HEK293 (cell line): Measurements from ENCODE around the gene C8G.
A peak's percentile ranks its signal among the peaks of the same experiment; 100 is the strongest.

Source experiments
- KLF8 ChIP-seq: fragments of 450-650 bp; formaldehyde crosslinking; IDR thresholded peaks from 2 replicates; pipeline ENCODE4 v1.5.1; 2016; ENCODE audit warnings: missing biosample characterization, missing genetic modification characterization
- MYNN ChIP-seq: fragments of 450-650 bp; formaldehyde crosslinking; IDR thresholded peaks from 2 replicates; pipeline ENCODE4 v1.5.1; 2016; ENCODE audit warnings: missing biosample characterization, missing genetic modification characterization, borderline replicate concordance
- SP7 ChIP-seq: fragments of 450-650 bp; formaldehyde crosslinking; IDR thresholded peaks from 2 replicates; pipeline ENCODE4 v1.5.1; 2016; ENCODE audit warnings: missing biosample characterization, missing genetic modification characterization
- ZEB2 ChIP-seq: fragments of 450-650 bp; formaldehyde crosslinking; IDR thresholded peaks from 2 replicates; pipeline ENCODE4 v1.5.1; 2016; ENCODE audit warnings: missing biosample characterization, missing genetic modification characterization
- ZFP41 ChIP-seq: fragments of 450-650 bp; formaldehyde crosslinking; IDR thresholded peaks from 2 replicates; pipeline ENCODE4 v1.5.1; 2016; ENCODE audit warnings: missing biosample characterization, missing genetic modification characterization, borderline replicate concordance
- ZNF114 ChIP-seq: fragments of 450-650 bp; formaldehyde crosslinking; IDR thresholded peaks from 2 replicates; pipeline ENCODE4 v1.5.0; 2017; ENCODE audit warnings: missing biosample characterization, missing genetic modification characterization
- ZNF140 ChIP-seq: fragments of 450-650 bp; formaldehyde crosslinking; IDR thresholded peaks from 2 replicates; pipeline ENCODE4 v1.5.1; 2016; ENCODE audit warnings: missing biosample characterization, missing genetic modification characterization
- ZNF202 ChIP-seq: fragments of 450-650 bp; formaldehyde crosslinking; IDR thresholded peaks from 2 replicates; pipeline ENCODE4 v1.5.1; 2016; ENCODE audit warnings: missing biosample characterization, missing genetic modification characterization, borderline replicate concordance
- ZNF214 ChIP-seq: fragments of 450-650 bp; formaldehyde crosslinking; IDR thresholded peaks from 2 replicates; pipeline ENCODE4 v1.5.1; 2017; ENCODE audit warnings: missing biosample characterization, mild to moderate bottlenecking, missing genetic modification characterization, borderline replicate concordance
- ZNF391 ChIP-seq: fragments of 450-650 bp; formaldehyde crosslinking; IDR thresholded peaks from 2 replicates; pipeline ENCODE4 v1.5.1; 2016; ENCODE audit warnings: low read depth, missing biosample characterization, missing genetic modification characterization, borderline replicate concordance
- ZNF394 ChIP-seq: fragments of 450-650 bp; formaldehyde crosslinking; IDR thresholded peaks from 2 replicates; pipeline ENCODE4 v1.5.1; 2016; ENCODE audit warnings: missing biosample characterization, missing genetic modification characterization, mild to moderate bottlenecking, moderate library complexity, borderline replicate concordance
- ZNF426 ChIP-seq: fragments of 450-650 bp; formaldehyde crosslinking; IDR thresholded peaks from 2 replicates; pipeline ENCODE4 v1.5.1; 2017; ENCODE audit warnings: missing biosample characterization, missing genetic modification characterization, mild to moderate bottlenecking, inconsistent platforms, moderate library complexity
- ZNF521 ChIP-seq: fragments of 450-650 bp; formaldehyde crosslinking; IDR thresholded peaks from 2 replicates; pipeline ENCODE4 v1.5.1; 2017; ENCODE audit warnings: missing biosample characterization, mild to moderate bottlenecking, missing genetic modification characterization
- ZNF548 ChIP-seq: fragments of 450-650 bp; formaldehyde crosslinking; IDR thresholded peaks from 2 replicates; pipeline ENCODE4 v1.5.1; 2016; ENCODE audit warnings: missing biosample characterization, missing genetic modification characterization
- ZNF707 ChIP-seq: fragments of 450-650 bp; formaldehyde crosslinking; IDR thresholded peaks from 2 replicates; pipeline ENCODE4 v1.5.1; 2016; ENCODE audit warnings: missing biosample characterization, missing genetic modification characterization
- ZNF76 ChIP-seq: fragments of 450-650 bp; formaldehyde crosslinking; IDR thresholded peaks from 2 replicates; pipeline ENCODE4; 2016; ENCODE audit warnings: low read depth, missing biosample characterization, missing genetic modification characterization, borderline replicate concordance
- TF ChIP-seq, protein P1 (sequence below): fragments of 450-650 bp; formaldehyde crosslinking; IDR thresholded peaks from 2 replicates; pipeline ENCODE4 v1.5.1; 2016; ENCODE audit warnings: missing biosample characterization, missing genetic modification characterization
- TF ChIP-seq, protein P2 (sequence below): fragments of 450-650 bp; formaldehyde crosslinking; IDR thresholded peaks from 2 replicates; pipeline ENCODE4 v1.5.1; 2016; ENCODE audit warnings: missing biosample characterization, missing genetic modification characterization
- TF ChIP-seq, protein P3 (sequence below): fragments of 450-650 bp; formaldehyde crosslinking; IDR thresholded peaks from 2 replicates; pipeline ENCODE4 v1.5.1; 2016; ENCODE audit warnings: missing biosample characterization, missing genetic modification characterization
- TF ChIP-seq, protein P4 (sequence below): fragments of 450-650 bp; formaldehyde crosslinking; IDR thresholded peaks from 2 replicates; pipeline ENCODE4 v1.5.1; 2016; ENCODE audit warnings: missing biosample characterization, missing genetic modification characterization
- TF ChIP-seq, protein P5 (sequence below): fragments of 450-650 bp; formaldehyde crosslinking; IDR thresholded peaks from 2 replicates; pipeline ENCODE4 v1.5.1; 2016; ENCODE audit warnings: missing biosample characterization, missing genetic modification characterization
- TF ChIP-seq, protein P6 (sequence below): fragments of 450-650 bp; formaldehyde crosslinking; IDR thresholded peaks from 2 replicates; pipeline ENCODE4 v1.5.1; 2016; ENCODE audit warnings: missing biosample characterization, missing genetic modification characterization, borderline replicate concordance

The C8G gene

DNA sequence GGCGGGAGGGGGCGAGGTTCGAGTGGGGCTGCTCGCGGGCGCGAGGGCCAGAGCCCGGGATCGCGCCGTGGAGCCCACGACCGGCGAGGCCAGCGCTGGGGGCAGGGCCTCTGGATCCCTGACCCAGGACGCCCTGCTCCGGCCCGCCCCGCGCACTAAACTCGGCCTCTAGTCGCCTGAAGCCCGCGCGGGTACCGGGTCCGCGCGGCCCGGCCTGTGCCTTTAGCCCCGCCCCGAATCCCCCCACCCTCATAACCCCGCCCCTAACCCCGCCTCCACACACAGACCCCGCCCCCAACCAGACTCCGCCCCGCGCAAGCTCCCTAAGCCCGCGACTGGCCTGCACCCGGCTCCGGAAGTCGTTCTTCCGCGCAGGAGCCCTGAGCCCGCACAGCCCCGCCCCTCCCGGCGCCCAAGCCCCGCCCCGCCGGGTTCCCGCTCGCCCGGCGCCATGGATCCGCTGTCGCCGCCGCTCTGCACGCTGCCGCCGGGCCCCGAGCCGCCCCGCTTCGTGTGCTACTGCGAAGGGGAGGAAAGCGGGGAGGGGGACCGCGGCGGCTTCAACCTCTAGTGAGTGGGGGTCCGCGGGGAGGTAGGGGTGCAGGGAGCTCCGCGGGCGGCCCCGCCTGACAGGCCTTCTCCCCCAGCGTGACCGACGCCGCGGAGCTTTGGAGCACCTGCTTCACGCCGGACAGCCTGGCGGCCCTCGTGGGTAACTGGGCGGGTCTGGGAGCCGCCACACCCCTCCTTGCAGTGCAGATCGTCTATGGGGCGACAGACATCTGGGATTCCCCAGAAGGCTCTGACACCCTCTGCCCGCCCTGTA is 47.2 kb downstream of the C8G start, which contains the start of gene PAXX (continued):
- TF ChIP-seq ZNF214 (tag by site-specific recombination) = no peak
- peak; percentile 85 for TF ChIP-seq KLF8 (tag by site-specific recombination)
- TF ChIP-seq ZNF76 = peak; percentile 85
- peak; percentile 87 for TF ChIP-seq ZNF394 (tag by site-specific recombination)
- TF ChIP-seq, protein P1, sequence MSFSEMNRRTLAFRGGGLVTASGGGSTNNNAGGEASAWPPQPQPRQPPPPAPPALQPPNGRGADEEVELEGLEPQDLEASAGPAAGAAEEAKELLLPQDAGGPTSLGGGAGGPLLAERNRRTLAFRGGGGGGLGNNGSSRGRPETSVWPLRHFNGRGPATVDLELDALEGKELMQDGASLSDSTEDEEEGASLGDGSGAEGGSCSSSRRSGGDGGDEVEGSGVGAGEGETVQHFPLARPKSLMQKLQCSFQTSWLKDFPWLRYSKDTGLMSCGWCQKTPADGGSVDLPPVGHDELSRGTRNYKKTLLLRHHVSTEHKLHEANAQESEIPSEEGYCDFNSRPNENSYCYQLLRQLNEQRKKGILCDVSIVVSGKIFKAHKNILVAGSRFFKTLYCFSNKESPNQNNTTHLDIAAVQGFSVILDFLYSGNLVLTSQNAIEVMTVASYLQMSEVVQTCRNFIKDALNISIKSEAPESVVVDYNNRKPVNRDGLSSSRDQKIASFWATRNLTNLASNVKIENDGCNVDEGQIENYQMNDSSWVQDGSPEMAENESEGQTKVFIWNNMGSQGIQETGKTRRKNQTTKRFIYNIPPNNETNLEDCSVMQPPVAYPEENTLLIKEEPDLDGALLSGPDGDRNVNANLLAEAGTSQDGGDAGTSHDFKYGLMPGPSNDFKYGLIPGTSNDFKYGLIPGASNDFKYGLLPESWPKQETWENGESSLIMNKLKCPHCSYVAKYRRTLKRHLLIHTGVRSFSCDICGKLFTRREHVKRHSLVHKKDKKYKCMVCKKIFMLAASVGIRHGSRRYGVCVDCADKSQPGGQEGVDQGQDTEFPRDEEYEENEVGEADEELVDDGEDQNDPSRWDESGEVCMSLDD (tag by site-specific recombination) = 0 out of 2 replicates have a peak, but pooled peaks have one; percentile 34
- TF ChIP-seq ZNF140 = no peak
- TF ChIP-seq ZNF707 (tag by site-specific recombination) = no peak
- TF ChIP-seq, protein P2, sequence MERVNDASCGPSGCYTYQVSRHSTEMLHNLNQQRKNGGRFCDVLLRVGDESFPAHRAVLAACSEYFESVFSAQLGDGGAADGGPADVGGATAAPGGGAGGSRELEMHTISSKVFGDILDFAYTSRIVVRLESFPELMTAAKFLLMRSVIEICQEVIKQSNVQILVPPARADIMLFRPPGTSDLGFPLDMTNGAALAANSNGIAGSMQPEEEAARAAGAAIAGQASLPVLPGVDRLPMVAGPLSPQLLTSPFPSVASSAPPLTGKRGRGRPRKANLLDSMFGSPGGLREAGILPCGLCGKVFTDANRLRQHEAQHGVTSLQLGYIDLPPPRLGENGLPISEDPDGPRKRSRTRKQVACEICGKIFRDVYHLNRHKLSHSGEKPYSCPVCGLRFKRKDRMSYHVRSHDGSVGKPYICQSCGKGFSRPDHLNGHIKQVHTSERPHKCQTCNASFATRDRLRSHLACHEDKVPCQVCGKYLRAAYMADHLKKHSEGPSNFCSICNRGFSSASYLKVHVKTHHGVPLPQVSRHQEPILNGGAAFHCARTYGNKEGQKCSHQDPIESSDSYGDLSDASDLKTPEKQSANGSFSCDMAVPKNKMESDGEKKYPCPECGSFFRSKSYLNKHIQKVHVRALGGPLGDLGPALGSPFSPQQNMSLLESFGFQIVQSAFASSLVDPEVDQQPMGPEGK = peak; percentile 68; the same call in 1 of the 2 replicates
- peak; percentile 66 for TF ChIP-seq SP7 (tag by site-specific recombination)
- TF ChIP-seq, protein P3, sequence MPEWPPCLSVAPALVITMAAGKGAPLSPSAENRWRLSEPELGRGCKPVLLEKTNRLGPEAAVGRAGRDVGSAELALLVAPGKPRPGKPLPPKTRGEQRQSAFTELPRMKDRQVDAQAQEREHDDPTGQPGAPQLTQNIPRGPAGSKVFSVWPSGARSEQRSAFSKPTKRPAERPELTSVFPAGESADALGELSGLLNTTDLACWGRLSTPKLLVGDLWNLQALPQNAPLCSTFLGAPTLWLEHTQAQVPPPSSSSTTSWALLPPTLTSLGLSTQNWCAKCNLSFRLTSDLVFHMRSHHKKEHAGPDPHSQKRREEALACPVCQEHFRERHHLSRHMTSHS = no peak
- TF ChIP-seq, protein P4, sequence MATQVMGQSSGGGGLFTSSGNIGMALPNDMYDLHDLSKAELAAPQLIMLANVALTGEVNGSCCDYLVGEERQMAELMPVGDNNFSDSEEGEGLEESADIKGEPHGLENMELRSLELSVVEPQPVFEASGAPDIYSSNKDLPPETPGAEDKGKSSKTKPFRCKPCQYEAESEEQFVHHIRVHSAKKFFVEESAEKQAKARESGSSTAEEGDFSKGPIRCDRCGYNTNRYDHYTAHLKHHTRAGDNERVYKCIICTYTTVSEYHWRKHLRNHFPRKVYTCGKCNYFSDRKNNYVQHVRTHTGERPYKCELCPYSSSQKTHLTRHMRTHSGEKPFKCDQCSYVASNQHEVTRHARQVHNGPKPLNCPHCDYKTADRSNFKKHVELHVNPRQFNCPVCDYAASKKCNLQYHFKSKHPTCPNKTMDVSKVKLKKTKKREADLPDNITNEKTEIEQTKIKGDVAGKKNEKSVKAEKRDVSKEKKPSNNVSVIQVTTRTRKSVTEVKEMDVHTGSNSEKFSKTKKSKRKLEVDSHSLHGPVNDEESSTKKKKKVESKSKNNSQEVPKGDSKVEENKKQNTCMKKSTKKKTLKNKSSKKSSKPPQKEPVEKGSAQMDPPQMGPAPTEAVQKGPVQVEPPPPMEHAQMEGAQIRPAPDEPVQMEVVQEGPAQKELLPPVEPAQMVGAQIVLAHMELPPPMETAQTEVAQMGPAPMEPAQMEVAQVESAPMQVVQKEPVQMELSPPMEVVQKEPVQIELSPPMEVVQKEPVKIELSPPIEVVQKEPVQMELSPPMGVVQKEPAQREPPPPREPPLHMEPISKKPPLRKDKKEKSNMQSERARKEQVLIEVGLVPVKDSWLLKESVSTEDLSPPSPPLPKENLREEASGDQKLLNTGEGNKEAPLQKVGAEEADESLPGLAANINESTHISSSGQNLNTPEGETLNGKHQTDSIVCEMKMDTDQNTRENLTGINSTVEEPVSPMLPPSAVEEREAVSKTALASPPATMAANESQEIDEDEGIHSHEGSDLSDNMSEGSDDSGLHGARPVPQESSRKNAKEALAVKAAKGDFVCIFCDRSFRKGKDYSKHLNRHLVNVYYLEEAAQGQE (tag by site-specific recombination) = no peak
- no peak for TF ChIP-seq ZNF114 (tag by site-specific recombination)
- TF ChIP-seq ZNF391 (tag by site-specific recombination) = peak; percentile 51; the same call in 1 of the 2 replicates
- TF ChIP-seq ZNF548 (tag by site-specific recombination) = no peak
- TF ChIP-seq ZEB2 = peak; percentile 79; the same call in 1 of the 2 replicates
- TF ChIP-seq ZNF521 (tag by site-specific recombination) = no peak
- TF ChIP-seq MYNN (tag by site-specific recombination) = no peak
- TF ChIP-seq ZNF426 (tag by site-specific recombination) = no peak
- TF ChIP-seq ZFP41 (tag by site-specific recombination) = no peak
- TF ChIP-seq ZNF202 = no peak
- TF ChIP-seq, protein P5, sequence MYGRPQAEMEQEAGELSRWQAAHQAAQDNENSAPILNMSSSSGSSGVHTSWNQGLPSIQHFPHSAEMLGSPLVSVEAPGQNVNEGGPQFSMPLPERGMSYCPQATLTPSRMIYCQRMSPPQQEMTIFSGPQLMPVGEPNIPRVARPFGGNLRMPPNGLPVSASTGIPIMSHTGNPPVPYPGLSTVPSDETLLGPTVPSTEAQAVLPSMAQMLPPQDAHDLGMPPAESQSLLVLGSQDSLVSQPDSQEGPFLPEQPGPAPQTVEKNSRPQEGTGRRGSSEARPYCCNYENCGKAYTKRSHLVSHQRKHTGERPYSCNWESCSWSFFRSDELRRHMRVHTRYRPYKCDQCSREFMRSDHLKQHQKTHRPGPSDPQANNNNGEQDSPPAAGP (tag by site-specific recombination) = peak; percentile 69
- TF ChIP-seq, protein P6, sequence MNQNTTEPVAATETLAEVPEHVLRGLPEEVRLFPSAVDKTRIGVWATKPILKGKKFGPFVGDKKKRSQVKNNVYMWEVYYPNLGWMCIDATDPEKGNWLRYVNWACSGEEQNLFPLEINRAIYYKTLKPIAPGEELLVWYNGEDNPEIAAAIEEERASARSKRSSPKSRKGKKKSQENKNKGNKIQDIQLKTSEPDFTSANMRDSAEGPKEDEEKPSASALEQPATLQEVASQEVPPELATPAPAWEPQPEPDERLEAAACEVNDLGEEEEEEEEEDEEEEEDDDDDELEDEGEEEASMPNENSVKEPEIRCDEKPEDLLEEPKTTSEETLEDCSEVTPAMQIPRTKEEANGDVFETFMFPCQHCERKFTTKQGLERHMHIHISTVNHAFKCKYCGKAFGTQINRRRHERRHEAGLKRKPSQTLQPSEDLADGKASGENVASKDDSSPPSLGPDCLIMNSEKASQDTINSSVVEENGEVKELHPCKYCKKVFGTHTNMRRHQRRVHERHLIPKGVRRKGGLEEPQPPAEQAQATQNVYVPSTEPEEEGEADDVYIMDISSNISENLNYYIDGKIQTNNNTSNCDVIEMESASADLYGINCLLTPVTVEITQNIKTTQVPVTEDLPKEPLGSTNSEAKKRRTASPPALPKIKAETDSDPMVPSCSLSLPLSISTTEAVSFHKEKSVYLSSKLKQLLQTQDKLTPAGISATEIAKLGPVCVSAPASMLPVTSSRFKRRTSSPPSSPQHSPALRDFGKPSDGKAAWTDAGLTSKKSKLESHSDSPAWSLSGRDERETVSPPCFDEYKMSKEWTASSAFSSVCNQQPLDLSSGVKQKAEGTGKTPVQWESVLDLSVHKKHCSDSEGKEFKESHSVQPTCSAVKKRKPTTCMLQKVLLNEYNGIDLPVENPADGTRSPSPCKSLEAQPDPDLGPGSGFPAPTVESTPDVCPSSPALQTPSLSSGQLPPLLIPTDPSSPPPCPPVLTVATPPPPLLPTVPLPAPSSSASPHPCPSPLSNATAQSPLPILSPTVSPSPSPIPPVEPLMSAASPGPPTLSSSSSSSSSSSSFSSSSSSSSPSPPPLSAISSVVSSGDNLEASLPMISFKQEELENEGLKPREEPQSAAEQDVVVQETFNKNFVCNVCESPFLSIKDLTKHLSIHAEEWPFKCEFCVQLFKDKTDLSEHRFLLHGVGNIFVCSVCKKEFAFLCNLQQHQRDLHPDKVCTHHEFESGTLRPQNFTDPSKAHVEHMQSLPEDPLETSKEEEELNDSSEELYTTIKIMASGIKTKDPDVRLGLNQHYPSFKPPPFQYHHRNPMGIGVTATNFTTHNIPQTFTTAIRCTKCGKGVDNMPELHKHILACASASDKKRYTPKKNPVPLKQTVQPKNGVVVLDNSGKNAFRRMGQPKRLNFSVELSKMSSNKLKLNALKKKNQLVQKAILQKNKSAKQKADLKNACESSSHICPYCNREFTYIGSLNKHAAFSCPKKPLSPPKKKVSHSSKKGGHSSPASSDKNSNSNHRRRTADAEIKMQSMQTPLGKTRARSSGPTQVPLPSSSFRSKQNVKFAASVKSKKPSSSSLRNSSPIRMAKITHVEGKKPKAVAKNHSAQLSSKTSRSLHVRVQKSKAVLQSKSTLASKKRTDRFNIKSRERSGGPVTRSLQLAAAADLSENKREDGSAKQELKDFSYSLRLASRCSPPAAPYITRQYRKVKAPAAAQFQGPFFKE (tag by site-specific recombination) = no peak
